ENCODE measurements around the gene DLG5. TPM values are rescaled to one million over a fixed set of nuclear protein-coding genes. Genes with fewer than 3 reads are reported as not detected.

DLG5 gene
- total RNA-seq, 1 donor from 2014 or later, result 60.5 TPM

DNA sequence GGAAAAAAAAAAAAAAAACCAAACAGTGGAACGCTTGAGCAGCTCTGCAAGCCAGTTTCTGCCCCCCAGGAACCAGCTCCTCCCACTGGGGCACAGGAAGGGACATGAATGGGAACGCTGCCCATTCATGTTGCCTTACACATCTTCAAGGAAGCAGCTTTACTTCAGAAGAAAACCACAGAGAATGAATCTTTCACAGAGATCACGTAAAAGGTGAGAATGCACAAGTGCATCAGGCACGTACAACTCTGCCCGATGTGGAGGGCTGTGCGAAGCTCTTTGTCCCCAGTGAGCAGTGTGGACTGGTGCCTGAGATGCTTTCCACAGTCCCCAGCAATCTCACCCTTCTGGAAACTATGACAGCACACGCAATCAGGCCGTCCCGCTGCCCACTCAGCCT lies 106.2 kb downstream of the DLG5 start:
- no peaks in the 10 kb centered on the region for H3K27me3 Mint-ChIP-seq (ENCODE audit: low read depth)
- peak; percentile 17 for DNase-seq (ENCODE audit: low spot score)
- H3K9me3 Mint-ChIP-seq (ENCODE audit: low read depth), result no peaks in the 10 kb centered on the region
- peaks cover 40% of the 10 kb centered on the region for H3K36me3 Mint-ChIP-seq (ENCODE audit: low read depth)
- no peak overlapping the region for H3K27ac Mint-ChIP-seq (ENCODE audit: unreplicated experiment)
- TF ChIP-seq CTCF (IDR thresholded peaks at IDR 0.05), result no peak
- H3K4me1 Mint-ChIP-seq (ENCODE audit: low read depth), result no peaks in the 10 kb centered on the region
- H3K4me3 Mint-ChIP-seq (ENCODE audit: unreplicated experiment), result no peak overlapping the region

DNA sequence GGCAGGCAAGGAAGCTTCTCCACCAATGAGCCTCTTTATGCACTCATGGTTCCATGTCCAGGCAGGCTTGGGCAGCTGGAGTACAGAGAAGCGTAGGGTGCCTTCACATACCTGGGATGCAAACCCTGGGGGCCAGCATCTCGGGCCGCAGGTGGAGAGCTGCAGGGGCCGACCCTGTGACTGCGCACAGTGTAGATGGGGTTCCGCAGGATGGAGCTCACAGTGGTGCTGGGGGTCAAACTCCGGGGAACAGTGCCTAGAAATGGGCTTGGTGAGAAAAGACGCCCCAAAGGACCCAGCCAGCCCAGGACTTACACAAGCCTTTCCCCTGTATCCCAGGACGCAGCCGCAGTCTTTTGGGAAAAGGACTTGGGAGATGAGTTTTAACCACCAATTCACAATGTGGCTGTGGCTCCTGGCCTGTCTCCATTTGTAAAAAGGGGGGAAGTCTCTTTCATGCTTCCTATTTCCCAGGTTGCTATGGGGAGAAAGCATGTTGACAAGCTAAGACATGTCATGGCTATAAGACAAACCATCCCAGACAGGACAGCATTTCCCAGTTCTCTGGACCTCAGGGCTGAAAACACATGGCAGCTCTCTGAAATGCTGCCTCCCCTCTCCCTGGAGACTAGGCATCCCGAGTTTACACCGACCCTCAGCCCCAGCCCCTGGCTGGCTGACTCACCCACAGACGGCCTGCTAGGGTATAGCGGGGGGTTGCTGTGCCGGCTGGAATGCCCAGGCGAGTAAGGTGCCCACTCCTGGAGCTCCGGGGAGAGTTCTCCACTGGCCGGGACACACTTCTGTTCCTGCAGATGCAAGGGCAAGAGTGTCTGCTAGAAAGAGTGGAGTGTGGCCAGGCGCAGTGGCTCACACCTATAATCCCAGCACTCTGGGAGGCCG lies 107.1 kb downstream of the DLG5 start:
- H3K4me3 Mint-ChIP-seq (ENCODE audit: unreplicated experiment), result no peak overlapping the region
- no peak overlapping the region for H3K27ac Mint-ChIP-seq (ENCODE audit: unreplicated experiment)
- no peak for TF ChIP-seq CTCF (IDR thresholded peaks at IDR 0.05)
- H3K4me1 Mint-ChIP-seq (ENCODE audit: low read depth), result no peaks in the 10 kb centered on the region
- H3K36me3 Mint-ChIP-seq (ENCODE audit: low read depth), result peaks cover 39% of the 10 kb centered on the region
- peak; percentile 78 for DNase-seq (ENCODE audit: low spot score)
- H3K9me3 Mint-ChIP-seq (ENCODE audit: low read depth), result no peaks in the 10 kb centered on the region
- H3K27me3 Mint-ChIP-seq (ENCODE audit: low read depth), result no peaks in the 10 kb centered on the region

DNA sequence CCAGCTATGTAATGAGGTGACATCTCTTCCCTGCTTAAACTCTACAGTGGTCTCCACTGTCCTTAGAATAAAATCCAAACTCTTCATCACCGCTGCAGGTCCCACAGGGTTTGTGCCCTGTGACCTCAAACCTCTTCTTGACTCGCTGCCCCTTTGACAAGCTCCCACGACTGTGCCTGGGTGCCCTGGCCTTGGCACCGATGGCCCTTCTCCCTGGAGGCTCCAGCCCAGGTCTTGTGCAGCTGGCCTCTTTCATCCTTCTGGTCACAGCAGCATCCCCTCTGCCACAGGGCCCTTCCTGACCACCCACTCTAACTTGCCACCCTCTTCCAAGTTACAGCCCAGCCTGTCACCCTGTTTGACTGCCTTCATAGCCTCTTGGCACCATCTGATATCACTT lies 108.2 kb downstream of the DLG5 start:
- no peak overlapping the region for H3K27ac Mint-ChIP-seq (ENCODE audit: unreplicated experiment)

DNA sequence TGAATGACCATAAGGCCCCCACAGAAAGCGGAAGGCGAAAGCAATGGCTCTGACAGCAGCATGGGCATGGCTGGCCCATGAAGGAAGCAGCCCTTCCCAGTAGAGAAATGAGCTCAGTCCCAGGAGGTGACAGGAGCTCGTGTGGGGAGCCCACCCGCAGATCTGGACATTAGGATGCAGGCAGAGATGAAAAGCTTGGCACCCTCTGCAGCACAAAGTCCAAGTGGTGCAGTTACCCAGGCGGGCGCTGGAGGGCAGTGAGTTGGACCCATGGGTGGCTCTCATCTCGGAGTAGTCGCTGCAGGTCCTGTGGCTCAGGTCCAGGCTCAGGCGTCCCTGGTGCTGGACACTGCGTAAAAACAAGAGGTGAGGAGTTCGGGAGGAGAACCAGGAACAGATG lies 109.0 kb downstream of the DLG5 start:
- H3K27me3 Mint-ChIP-seq (ENCODE audit: low read depth), result no peaks in the 10 kb centered on the region
- DNase-seq (ENCODE audit: low spot score), result peak; percentile 63
- no peak for TF ChIP-seq CTCF (IDR thresholded peaks at IDR 0.05)
- H3K27ac Mint-ChIP-seq (ENCODE audit: unreplicated experiment), result no peak overlapping the region
- no peaks in the 10 kb centered on the region for H3K4me1 Mint-ChIP-seq (ENCODE audit: low read depth)
- no peak overlapping the region for H3K4me3 Mint-ChIP-seq (ENCODE audit: unreplicated experiment)
- H3K9me3 Mint-ChIP-seq (ENCODE audit: low read depth), result no peaks in the 10 kb centered on the region
- H3K36me3 Mint-ChIP-seq (ENCODE audit: low read depth), result peaks cover 43% of the 10 kb centered on the region

More for the DNA sequence above, 108.2 kb downstream of the DLG5 start:
- Mint-ChIP-seq H3K4me3 (ENCODE audit: unreplicated experiment) (no peak overlapping the region), H3K36me3 (ENCODE audit: low read depth) (peaks cover 39% of the 10 kb centered on the region), H3K9me3 (ENCODE audit: low read depth) (no peaks in the 10 kb centered on the region), H3K27me3 (ENCODE audit: low read depth) (no peaks in the 10 kb centered on the region), H3K4me1 (ENCODE audit: low read depth) (no peaks in the 10 kb centered on the region)
- no peak for TF ChIP-seq CTCF (IDR thresholded peaks at IDR 0.05)
- peak; percentile 47 for DNase-seq (ENCODE audit: low spot score)

- Mint-ChIP-seq H3K4me1 (ENCODE audit: low read depth) (no peaks in the 10 kb centered on the region), H3K27ac (ENCODE audit: unreplicated experiment) (no peak overlapping the region), H3K9me3 (ENCODE audit: low read depth) (no peaks in the 10 kb centered on the region), H3K4me3 (ENCODE audit: unreplicated experiment) (no peak overlapping the region), H3K36me3 (ENCODE audit: low read depth) (peaks cover 44% of the 10 kb centered on the region), H3K27me3 (ENCODE audit: low read depth) (no peaks in the 10 kb centered on the region)
- TF ChIP-seq CTCF (IDR thresholded peaks at IDR 0.05), result no peak
- DNase-seq (ENCODE audit: low spot score), result peak; percentile 89
Observed at GRCh38 chr10:77816311-77816710, 110.2 kb downstream of the DLG5 start.
